Loucy (cell line): Measurements from ENCODE around the gene LRRC4.

Experiments used
- CTCF ChIP-seq: fragments of 200-600 bp; sonication (generic); conservative IDR thresholded peaks from 2 replicates; pipeline ENCODE4 v1.5.1; 2014; ENCODE audit warnings: mild to moderate bottlenecking, antibody characterized with exemption, low read length
- EZH2phosphoT487 ChIP-seq: fragments of 200-600 bp; IDR thresholded peaks from 2 replicates; pipeline ENCODE4 v1.6.1; 2018; ENCODE audit warnings: antibody characterized with exemption, mild to moderate bottlenecking, moderate library complexity, borderline replicate concordance

GRCh38 chr7:128066395-128066794 lies 35.2 kb upstream of the LRRC4 start:
- TF ChIP-seq CTCF (no peak), EZH2phosphoT487 (no peak)
